GM21423 (cell line): Measurements from ENCODE around the gene RFTN1.

Experiments used
- ATAC-seq: cut with Tn5 transposase; IDR thresholded peaks from one replicate; pipeline ENCODE4 v1.9.1; 2021; ENCODE audit warnings: mild to moderate bottlenecking, moderate library complexity; ENCODE audit not compliant: unreplicated experiment

Gene RFTN1

DNA sequence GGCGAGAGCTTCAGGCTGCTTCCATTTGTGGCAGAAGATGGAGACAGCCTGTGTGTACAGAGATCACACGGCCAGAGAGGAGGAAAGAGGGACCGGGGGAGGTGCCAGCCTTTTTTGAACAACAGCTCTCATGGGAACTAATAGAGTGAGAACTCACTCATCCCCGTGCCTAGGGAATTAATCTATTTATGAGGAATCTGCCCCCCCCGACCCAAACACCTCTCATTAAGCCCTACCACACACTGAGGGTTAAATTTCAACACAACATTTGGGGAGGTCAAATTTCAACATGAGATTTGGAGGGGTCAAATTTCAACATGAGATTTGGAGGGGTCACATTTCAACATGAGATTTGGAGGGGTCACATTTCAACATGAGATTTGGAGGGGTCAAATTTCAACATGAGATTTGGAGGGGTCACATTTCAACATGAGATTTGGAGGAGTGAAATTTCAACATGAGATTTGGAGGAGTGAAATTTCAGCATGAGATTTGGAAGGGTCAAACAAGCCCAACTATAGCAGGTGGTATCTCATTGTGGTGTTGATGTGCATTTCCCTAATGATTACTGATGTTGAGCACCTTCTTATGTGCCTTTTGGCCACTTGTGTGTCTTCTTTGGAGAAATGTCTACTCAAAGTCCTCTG is 20.6 kb upstream of the RFTN1 start:
- no peak for ATAC-seq

DNA sequence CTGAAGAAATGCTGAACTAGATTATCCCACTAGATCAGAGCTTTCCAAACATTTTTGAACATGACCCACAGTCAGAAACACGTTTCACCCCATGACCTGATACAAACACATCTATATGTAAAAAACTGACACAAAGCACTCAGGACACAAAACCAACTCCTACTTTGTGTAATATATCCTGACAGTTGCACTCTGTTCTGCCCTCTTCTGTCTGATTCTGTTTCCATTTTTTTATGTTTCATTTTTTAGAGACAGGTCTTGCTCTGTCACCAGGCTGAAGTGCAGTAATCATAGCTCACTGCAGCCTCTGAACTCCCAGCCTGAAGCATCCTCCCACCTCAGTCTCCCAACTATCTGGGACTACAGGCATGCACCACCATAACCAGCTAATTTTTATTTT is 15.8 kb upstream of the RFTN1 start:
- no peak for ATAC-seq

GRCh38 chr3:16528581-16528993 is 15.1 kb upstream of the RFTN1 start:
- no peak for ATAC-seq

DNA sequence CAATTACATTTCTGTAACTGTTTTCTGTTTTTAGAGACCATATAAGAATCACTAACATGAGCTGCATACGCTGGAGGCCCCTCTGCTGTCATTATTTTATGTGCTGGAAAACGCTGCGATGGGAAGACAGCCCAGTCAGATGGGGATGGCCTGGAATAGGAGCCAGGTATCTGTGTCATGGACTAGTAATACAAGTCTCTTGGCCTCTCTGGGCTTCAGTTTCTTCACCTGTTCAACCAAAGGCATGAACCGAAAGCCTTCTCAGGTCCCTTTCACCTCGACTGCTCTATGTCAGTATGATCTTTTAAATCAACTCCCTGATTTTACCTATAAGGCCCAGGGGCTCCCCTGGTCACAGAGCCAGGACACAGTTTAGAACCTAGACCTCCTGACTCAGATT is 14.6 kb upstream of the RFTN1 start:
- no peak for ATAC-seq

DNA sequence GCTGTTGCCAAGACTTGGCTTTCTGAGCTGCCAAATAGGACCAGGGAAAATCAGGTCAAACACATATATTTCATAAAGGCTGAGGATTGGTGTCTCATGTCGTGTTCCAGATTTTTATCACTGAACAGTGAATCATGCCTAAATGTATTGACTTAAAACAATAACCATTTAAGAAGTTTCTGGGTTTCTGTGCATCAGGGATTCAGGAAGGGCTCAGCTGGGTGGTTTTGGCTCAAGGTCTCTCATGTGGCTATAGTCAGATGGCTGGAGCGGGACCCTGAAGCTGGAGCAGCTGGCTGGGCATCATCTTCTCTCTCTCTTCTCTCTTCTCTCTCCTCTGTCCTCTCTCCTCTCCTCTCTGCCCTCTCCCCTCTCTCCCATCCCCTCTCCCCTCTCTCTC is 10.7 kb upstream of the RFTN1 start:
- no peak for ATAC-seq

DNA sequence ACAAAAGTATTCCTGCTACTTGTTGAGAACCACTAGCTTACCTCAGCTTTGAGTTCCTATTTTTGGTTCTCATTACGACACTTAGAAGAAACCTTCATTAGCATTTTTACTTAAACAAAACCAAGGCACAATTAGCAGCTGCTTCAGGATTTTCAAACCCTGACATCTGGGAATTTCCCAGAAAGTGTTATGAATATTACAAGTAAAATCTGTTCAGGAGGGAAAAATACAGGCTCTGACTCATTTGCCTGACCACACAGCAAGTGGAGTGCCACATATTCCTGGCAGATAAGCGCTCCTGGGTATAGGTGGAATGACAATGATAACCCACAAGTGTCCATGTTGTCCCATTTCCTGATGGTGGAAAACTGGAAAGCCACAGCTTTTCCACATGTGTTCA is 10.3 kb upstream of the RFTN1 start:
- no peak for ATAC-seq

DNA sequence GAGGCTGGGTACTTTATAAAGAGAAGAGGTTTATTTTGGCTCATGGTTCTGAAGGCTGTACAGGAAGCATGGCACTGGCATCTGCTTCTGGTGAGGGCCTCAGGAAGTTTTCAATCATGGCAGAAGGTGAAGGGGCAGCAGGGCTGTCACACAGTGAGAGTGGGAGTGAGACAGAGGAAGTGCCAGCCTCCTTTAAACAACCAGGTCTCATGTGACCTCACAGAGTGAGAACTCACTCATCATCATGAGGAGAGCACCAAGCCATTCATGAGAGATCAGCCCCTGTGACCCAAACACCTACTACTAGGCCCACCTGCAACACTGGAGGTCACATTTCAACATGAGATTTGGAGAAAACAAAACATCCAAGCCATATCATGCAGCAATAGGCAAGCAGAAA is 9.3 kb upstream of the RFTN1 start:
- ATAC-seq = no peak

GRCh38 chr3:16520970-16521881 is 7.7 kb upstream of the RFTN1 start:
- peak; percentile 49 for ATAC-seq

- ATAC-seq = no peak
These were observed 6.9 kb upstream of the RFTN1 start for GRCh38 chr3:16520241-16520969.

DNA sequence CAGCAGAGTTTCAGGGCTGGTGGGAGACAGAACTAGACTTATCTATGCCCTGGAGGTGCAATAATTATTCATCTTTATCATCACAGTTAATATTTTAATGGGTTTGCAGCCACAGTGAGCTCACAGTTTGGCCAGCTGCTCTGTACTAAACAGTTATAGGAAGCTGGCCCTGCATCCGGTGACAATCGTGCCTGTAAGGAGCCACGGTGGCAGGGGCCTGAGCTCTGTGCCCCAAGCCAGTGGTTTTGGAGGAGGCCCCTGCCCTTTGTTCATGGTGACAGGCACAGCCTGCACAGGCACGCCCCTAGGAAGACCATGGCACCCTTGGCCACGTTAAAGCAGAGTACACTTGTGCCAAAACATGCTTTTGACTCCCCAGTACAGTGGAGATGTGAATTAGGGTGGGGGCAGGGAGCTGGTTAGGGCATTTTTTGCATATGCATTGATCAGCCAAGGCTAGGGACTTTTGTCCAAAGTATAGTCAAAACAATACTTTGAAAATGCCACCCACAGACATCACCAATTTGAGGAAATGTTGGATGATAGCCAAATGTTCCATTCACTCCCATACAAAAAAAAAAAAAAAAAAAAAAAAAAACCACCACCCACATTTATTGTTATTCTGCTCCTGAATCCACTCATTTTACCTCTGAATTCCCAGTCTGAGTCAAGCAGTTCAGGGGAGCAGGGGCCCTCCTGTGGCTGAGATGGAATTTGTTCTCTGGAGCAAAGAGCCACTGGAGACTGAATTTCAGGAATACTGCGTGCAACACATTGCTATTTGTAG is 3.4 kb upstream of the RFTN1 start:
- peak; percentile 19 for ATAC-seq

- no peak for ATAC-seq
These were observed 2.5 kb upstream of the RFTN1 start for GRCh38 chr3:16515885-16516420.

DNA sequence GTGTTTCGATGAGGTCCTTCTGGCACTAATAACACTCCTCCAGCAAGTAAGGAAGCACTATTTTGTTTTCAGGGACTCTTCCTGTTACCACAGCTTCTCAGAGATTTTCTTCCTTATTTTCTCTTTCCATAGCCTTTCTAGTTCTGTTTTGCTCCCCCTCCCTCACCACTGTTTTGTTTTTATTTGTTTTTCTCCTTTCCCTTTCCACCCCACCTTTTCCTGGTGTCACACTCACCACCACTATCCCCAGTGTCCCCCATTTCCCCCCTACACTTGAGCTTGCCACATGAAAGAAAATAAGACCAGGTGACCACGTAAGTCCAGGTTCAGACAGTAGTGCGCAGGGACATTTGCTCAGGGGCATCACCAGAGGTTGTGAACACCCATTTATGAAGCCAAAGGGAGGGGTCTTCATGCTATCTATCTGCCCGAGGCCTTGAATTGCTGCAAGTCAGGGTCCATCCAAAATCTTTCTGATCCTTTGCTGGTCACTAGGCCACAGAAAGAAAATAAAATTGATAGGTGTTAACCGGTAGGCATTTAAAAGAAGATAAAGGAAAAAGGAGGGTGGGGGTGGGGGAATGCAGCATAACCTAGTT is 1.4 kb upstream of the RFTN1 start:
- ATAC-seq = no peak

DNA sequence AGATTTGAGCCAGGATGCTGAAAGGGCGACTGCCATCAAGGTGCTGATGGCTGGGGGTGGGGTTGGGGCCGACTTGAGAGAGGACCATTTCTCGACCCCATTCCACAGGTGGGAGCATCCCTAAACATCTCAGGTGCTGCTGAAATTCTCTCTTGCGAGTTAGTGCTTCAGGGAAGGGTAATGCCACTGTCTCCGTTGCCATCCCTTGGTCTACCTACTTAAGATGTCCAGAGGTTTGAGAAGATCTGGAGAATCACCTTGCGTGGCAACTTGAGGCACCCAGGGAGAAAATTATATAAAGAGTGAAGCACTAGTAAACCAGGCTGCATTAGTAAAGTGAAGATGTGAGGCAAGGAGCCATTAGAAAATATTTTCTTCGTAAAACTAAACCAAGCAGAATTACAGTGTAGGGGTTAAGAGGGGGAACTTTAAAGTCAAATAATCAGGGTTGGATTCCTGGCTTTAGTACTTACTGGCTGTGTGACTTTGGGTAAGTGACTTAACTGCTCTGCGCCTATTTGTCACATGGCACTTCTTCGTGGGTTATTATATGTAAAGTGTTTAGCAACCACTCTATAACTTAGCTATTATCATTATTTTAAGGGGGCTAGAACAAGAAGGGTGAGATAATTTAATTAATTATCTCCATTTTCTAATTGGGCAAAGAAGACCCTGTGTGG is 662 bp upstream of the RFTN1 start:
- no peak for ATAC-seq

- ATAC-seq = peak; percentile 7
These were observed 911 bp downstream of the RFTN1 start for GRCh38 chr3:16512435-16513140.

- peak; percentile 42 for ATAC-seq
These were observed 1.6 kb downstream of the RFTN1 start for GRCh38 chr3:16511681-16512434.

DNA sequence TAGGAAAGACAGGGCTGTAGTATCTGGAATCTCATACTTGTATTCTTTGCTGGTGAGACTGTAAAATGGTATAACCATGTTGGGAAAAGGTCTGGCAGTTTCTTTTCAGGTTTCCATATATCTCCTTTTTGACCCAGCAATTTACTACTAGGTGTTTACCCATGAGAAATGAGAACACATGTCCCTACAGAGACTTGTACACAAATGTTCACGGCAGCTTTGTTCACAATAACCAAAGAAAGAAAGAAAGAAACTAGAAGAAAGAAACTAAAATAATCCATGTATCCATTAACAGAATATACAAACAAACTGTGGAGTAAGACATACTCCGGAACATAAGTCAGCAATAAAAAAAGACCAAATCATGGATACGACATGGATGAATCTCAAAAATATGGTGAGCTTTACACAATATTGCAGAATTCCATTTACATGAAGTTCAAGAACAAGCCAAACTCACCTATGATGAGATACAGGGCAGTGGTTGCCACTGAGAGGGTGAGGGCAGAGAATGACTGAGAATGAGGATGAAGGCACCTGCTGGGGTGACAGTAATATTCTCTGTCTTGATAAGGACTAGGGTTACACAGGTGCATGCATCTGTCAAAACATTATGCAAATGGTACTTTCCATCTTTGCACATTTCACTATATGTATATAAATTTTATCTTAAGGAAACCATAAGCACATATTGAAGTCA is 2.7 kb downstream of the RFTN1 start:
- ATAC-seq = peak; percentile 12

DNA sequence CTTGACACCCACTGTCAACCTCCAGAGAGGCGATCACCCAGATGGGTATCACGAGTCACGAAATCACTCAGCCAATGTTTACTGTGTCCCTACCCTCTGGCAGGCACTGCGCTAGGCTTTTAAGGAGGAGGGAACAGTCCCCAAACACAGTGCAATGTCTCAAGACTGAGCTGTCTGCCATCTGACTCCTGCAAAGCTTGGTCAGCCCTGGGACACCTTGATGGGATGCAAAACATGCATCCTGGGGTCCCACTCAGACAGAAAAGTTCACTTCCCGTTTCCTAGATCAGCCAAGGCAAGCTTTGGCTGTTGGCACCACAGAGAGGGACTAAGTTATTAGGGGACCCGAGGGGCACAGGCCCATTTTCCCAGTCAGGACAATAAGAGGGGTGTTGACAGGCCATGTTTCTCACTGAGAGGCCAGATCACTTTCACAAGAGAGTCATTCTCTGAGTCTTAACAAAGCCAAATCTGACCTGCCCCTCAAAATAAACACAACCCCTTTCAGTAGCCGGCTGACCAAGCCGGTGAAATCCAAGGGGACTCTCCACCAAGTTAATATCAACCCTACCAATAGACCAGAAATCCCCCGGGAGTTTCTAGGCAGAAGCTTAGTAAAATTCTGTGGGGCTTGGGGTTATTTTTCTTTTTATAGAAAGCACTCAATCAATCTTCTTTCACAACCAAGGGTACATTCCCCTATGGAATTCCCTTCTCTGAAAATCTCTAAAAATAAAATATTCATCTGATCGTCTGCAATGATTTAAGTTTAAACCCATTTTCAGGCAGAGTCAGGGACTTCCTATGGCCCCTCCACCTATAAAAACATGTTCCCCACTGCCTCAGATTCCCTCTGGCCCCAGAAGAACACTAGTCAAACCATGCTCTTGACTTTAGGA is 3.5 kb downstream of the RFTN1 start:
- ATAC-seq = peak; percentile 16
